Activated B cell treated with CpG ODN at 0.5 μM for 24 hours (primary cell): Measurements from ENCODE around the gene MPDZ. TPM values are rescaled to one million over a fixed set of nuclear protein-coding genes. Genes with fewer than 3 reads are reported as not detected.

ENCODE experiments used
- ATAC-seq: fragments of 200-7000 bp; cut with Tn5 transposase; one replicate; pipeline ENCODE4 v1.10.0; 2021; ENCODE audit warnings: low read depth, mild to moderate bottlenecking, moderate library complexity
- CTCF ChIA-PET: fragments of 350-600 bp; sonication (Branson Sonifier 250); formaldehyde crosslinking; loops from one replicate; lab custom pipeline; 2021; ENCODE audit warnings: antibody characterized with exemption; lab: Charles Lee
- POLR2A ChIA-PET: fragments of 350-600 bp; sonication (Branson Sonifier 250); formaldehyde crosslinking; loops from one replicate; lab custom pipeline; 2021; ENCODE audit warnings: antibody characterized with exemption; lab: Charles Lee
- DNase-seq: peaks from one replicate; pipeline ENCODE4 v3.0.0; 2022
- H3K27ac Mint-ChIP-seq: one replicate; pipeline ENCODE4 v1.8.0; 2020; ENCODE audit warnings: mixed read lengths
- H3K27me3 Mint-ChIP-seq: one replicate; pipeline ENCODE4 v1.8.0; 2021; ENCODE audit warnings: mixed read lengths
- H3K36me3 Mint-ChIP-seq: one replicate; pipeline ENCODE4 v1.8.0; 2021; ENCODE audit warnings: low read depth, mixed read lengths
- H3K4me1 Mint-ChIP-seq: one replicate; pipeline ENCODE4 v1.8.0; 2021; ENCODE audit warnings: mixed read lengths
- H3K4me3 Mint-ChIP-seq: one replicate; pipeline ENCODE4 v1.8.0; 2020; ENCODE audit warnings: mild to moderate bottlenecking, mixed read lengths
- H3K9me3 Mint-ChIP-seq: one replicate; pipeline ENCODE4 v1.8.0; 2020; ENCODE audit warnings: mixed read lengths
- CTCF ChIP-seq: fragments of 200-600 bp; IDR thresholded peaks from one replicate; pipeline ENCODE4 v1.8.0; 2022; ENCODE audit warnings: antibody characterized with exemption, mild to moderate bottlenecking
- intact Hi-C: fragments of 100-400 bp; cut with micrococcal nuclease; formaldehyde crosslinking; loops from one replicate; pipeline ENCODE4 v1.15.1; 2024
- total RNA-seq: library from RNA; stranded (reverse); gene quantifications from 2 replicates; pipeline ENCODE4 v1.2.3, GENCODE V29; 2022

MPDZ gene
- total RNA-seq, 1 donor from 2014 or later = not detected

- no peaks in the 10 kb centered on the region for H3K4me1 Mint-ChIP-seq
- intact Hi-C loops = no loop called here
Observed at GRCh38 chr9:13210306-13210705, 69.2 kb downstream of the MPDZ start.

GRCh38 chr9:13209498-13209897 is 70.0 kb downstream of the MPDZ start:
- POLR2A ChIA-PET = no interaction called here
- Mint-ChIP-seq H3K4me3 (no peak overlapping the region), H3K4me1 (no peaks in the 10 kb centered on the region), H3K27ac (no peak overlapping the region), H3K27me3 (no peaks in the 10 kb centered on the region), H3K36me3 (no peaks in the 10 kb centered on the region), H3K9me3 (peaks cover 5% of the 10 kb centered on the region)
- no peak for TF ChIP-seq CTCF
- no peak for DNase-seq
- intact Hi-C loops = no loop called here
- CTCF ChIA-PET = no interaction called here
- no peak for ATAC-seq

More at GRCh38 chr9:13210306-13210705, 69.2 kb downstream of the MPDZ start:
- Mint-ChIP-seq H3K9me3 (peaks cover 5% of the 10 kb centered on the region), H3K36me3 (no peaks in the 10 kb centered on the region), H3K27me3 (no peaks in the 10 kb centered on the region), H3K4me3 (no peak overlapping the region), H3K27ac (no peak overlapping the region)
- ATAC-seq (no peak), DNase-seq (no peak)
- ChIA-PET CTCF (no interaction called here), POLR2A (no interaction called here)
- TF ChIP-seq CTCF = no peak

GRCh38 chr9:13205824-13206223 is 73.7 kb downstream of the MPDZ start:
- H3K9me3 Mint-ChIP-seq = peaks cover 8% of the 10 kb centered on the region
- DNase-seq (no peak), ATAC-seq (no peak)
- H3K36me3 Mint-ChIP-seq = no peaks in the 10 kb centered on the region
- H3K27ac Mint-ChIP-seq = no peak overlapping the region
- POLR2A ChIA-PET = no interaction called here
- CTCF ChIA-PET = no interaction called here
- H3K27me3 Mint-ChIP-seq = no peaks in the 10 kb centered on the region
- no peak overlapping the region for H3K4me3 Mint-ChIP-seq
- intact Hi-C loops = no loop called here
- no peaks in the 10 kb centered on the region for H3K4me1 Mint-ChIP-seq
- TF ChIP-seq CTCF = no peak

GRCh38 chr9:13190040-13190439 is 89.5 kb downstream of the MPDZ start:
- TF ChIP-seq CTCF = no peak
- Mint-ChIP-seq H3K27me3 (no peaks in the 10 kb centered on the region), H3K4me3 (no peak overlapping the region), H3K36me3 (no peaks in the 10 kb centered on the region), H3K4me1 (no peaks in the 10 kb centered on the region), H3K9me3 (peaks cover 4% of the 10 kb centered on the region), H3K27ac (no peak overlapping the region)
- ATAC-seq (no peak), DNase-seq (no peak)
- ChIA-PET POLR2A (no interaction called here), CTCF (no interaction called here)
- intact Hi-C loops = no loop called here

GRCh38 chr9:13189362-13189761 is 90.1 kb downstream of the MPDZ start:
- H3K27ac Mint-ChIP-seq = no peak overlapping the region
- H3K4me1 Mint-ChIP-seq = no peaks in the 10 kb centered on the region
- H3K36me3 Mint-ChIP-seq = no peaks in the 10 kb centered on the region
- ChIA-PET POLR2A (no interaction called here), CTCF (no interaction called here)
- no peak overlapping the region for H3K4me3 Mint-ChIP-seq
- DNase-seq (no peak), ATAC-seq (no peak)
- H3K27me3 Mint-ChIP-seq = no peaks in the 10 kb centered on the region
- TF ChIP-seq CTCF = no peak
- intact Hi-C loops = no loop called here
- peaks cover 4% of the 10 kb centered on the region for H3K9me3 Mint-ChIP-seq
